Loucy (cell line): Measurements from ENCODE around the gene DCAF11.

Experiments
- H2AFZ ChIP-seq: fragments of 200-600 bp; sonication (generic); 2 replicates; pipeline ENCODE4 v1.6.0; 2016; ENCODE audit warnings: antibody characterized with exemption, mild to moderate bottlenecking, low read length, moderate library complexity
- H3F3A ChIP-seq: fragments of 200-600 bp; 2 replicates; pipeline ENCODE4 v1.6.0; 2016; ENCODE audit warnings: antibody characterized with exemption, low read depth, mild to moderate bottlenecking
- H3K27me3 ChIP-seq: fragments of 200-600 bp; sonication (generic); 2 replicates; pipeline ENCODE4 v1.6.1; 2014; ENCODE audit warnings: low read length, mild to moderate bottlenecking; ENCODE audit not compliant: insufficient read depth, poor library complexity, severe bottlenecking
- H3K36me3 ChIP-seq: fragments of 200-600 bp; sonication (generic); 2 replicates; pipeline ENCODE4 v1.6.1; 2016; ENCODE audit warnings: low read length; ENCODE audit not compliant: insufficient read depth
- H3K4me1 ChIP-seq: fragments of 200-600 bp; sonication (generic); 2 replicates; pipeline ENCODE4 v1.5.1; 2014; ENCODE audit warnings: low read length, mild to moderate bottlenecking; ENCODE audit not compliant: insufficient read depth, poor library complexity, severe bottlenecking
- H3K4me2 ChIP-seq: fragments of 200-600 bp; sonication (generic); 2 replicates; pipeline ENCODE4 v1.6.0; 2014; ENCODE audit warnings: antibody characterized with exemption, low read length, low read depth, mild to moderate bottlenecking; ENCODE audit not compliant: poor library complexity, severe bottlenecking
- H3K4me3 ChIP-seq: fragments of 200-600 bp; sonication (generic); 2 replicates; pipeline ENCODE4 v1.5.1; 2014; ENCODE audit warnings: low read length, mild to moderate bottlenecking, mixed read lengths; ENCODE audit not compliant: poor library complexity, severe bottlenecking
- H3K79me2 ChIP-seq: fragments of 200-600 bp; sonication (generic); 2 replicates; pipeline ENCODE4 v1.6.1; 2014; ENCODE audit warnings: low read length; ENCODE audit not compliant: insufficient read depth
- H3K9ac ChIP-seq: fragments of 200-600 bp; sonication (generic); 2 replicates; pipeline ENCODE4 v1.6.0; 2014; ENCODE audit warnings: mild to moderate bottlenecking, low read depth, low read length, moderate library complexity; ENCODE audit not compliant: poor library complexity, severe bottlenecking
- H3K9me2 ChIP-seq: fragments of 200-600 bp; sonication (generic); replicated peaks from 2 replicates; pipeline ENCODE4 v1.6.1; 2016; ENCODE audit warnings: low read depth, low read length, mixed read lengths
- H3K9me3 ChIP-seq: fragments of 200-600 bp; sonication (generic); 2 replicates; pipeline ENCODE4 v1.6.1; 2014; ENCODE audit warnings: mild to moderate bottlenecking, antibody characterized with exemption, low read length, low read depth; ENCODE audit not compliant: insufficient read depth
- H4K20me1 ChIP-seq: fragments of 200-600 bp; sonication (generic); 2 replicates; pipeline ENCODE4 v1.6.0; 2014; ENCODE audit warnings: antibody characterized with exemption, low read length, mild to moderate bottlenecking; ENCODE audit not compliant: insufficient read depth, poor library complexity, severe bottlenecking
- EZH2phosphoT487 ChIP-seq: fragments of 200-600 bp; IDR thresholded peaks from 2 replicates; pipeline ENCODE4 v1.6.1; 2018; ENCODE audit warnings: antibody characterized with exemption, mild to moderate bottlenecking, moderate library complexity, borderline replicate concordance
- TF ChIP-seq, protein P1 (sequence below): fragments of 200-600 bp; sonication (generic); conservative IDR thresholded peaks from 2 replicates; pipeline ENCODE4 v1.5.1; 2014; ENCODE audit warnings: mild to moderate bottlenecking, antibody characterized with exemption, low read length

Gene DCAF11

DNA sequence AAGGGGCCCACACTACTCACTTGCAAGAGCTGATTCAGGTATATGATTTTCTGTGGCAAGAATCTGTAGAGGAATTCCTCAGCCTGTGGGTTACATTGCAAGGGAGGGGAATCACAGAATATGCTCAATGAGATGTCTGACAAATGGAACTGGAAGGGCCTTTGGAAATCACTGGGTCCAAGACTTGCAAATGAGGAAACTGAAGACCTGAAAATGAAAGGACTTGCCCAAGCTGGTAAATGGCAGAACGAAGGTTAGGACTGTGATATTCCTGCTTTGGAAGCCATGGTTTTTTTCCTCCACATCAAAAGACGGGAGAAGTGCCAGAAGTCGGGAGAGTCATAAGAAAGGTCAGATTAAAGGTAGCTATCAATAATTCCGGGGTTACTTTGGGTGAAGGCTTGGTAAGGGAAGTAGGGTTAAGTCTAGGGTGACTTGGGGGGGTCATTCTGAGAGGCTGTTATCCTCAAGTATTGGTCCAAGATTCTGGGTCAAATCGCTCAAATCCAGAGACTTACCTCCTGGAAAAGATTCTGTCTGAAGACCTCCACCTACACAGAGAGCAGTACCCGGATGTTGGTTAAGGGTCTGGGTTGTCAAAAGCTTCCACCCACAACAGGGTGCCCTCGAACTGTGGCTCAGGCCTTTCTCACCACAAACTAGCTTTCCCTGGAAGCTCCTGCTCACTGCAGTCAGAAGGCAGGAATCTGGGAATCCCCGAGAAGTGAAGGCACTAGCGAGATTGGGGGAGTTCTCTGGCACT is 31.3 kb downstream of the DCAF11 start:
- H3K27me3 ChIP-seq: no peaks in the 10 kb centered on the region
- peak overlapping the region; percentile 100 for H3K4me3 ChIP-seq
- H2AFZ ChIP-seq: 0 out of 2 replicates have a peak overlapping the region, but pooled peaks have one; percentile 94
- H3K79me2 ChIP-seq: peaks cover 73% of the 10 kb centered on the region
- peak overlapping the region; percentile 95 for H3K9ac ChIP-seq
- H4K20me1 ChIP-seq: peaks cover 29% of the 10 kb centered on the region
- H3F3A ChIP-seq: 0 out of 2 replicates have a peak, but pooled peaks cover 2% of the 10 kb centered on the region
- TF ChIP-seq, protein P1, sequence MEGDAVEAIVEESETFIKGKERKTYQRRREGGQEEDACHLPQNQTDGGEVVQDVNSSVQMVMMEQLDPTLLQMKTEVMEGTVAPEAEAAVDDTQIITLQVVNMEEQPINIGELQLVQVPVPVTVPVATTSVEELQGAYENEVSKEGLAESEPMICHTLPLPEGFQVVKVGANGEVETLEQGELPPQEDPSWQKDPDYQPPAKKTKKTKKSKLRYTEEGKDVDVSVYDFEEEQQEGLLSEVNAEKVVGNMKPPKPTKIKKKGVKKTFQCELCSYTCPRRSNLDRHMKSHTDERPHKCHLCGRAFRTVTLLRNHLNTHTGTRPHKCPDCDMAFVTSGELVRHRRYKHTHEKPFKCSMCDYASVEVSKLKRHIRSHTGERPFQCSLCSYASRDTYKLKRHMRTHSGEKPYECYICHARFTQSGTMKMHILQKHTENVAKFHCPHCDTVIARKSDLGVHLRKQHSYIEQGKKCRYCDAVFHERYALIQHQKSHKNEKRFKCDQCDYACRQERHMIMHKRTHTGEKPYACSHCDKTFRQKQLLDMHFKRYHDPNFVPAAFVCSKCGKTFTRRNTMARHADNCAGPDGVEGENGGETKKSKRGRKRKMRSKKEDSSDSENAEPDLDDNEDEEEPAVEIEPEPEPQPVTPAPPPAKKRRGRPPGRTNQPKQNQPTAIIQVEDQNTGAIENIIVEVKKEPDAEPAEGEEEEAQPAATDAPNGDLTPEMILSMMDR: no peak
- no peak for TF ChIP-seq EZH2phosphoT487
- no peaks in the 10 kb centered on the region for H3K9me3 ChIP-seq
- peaks cover 35% of the 10 kb centered on the region for H3K4me1 ChIP-seq
- H3K9me2 ChIP-seq: no peaks in the 10 kb centered on the region
- peak overlapping the region; percentile 100 for H3K4me2 ChIP-seq
- peaks cover 10% of the 10 kb centered on the region; the same call in 1 of the 2 replicates for H3K36me3 ChIP-seq

DNA sequence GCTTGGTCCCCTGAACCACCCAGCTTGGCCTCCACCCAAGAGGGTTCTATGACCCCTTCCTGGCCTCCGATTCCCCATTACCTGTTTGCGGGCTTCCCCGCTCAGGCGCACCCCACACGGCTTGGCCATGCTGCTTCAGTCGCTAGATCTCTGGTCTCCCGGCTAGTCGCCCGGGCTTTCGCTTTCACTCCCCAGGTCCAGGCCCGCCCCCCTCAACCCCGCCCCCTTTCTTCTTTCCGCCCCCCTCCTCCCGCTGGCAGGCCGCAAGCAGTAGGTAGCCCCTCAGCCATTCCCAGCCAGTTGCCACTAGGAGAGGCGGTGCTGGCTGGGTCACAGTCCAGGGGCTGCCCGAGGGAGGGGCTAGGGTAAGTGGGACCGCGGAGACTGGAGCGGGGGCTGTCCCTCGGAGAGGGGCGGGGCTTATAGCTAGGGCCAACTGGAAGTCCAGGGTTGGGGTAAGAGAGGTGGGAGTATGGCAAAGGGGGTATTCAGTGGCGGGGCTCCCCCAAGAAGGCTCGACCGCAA is 31.9 kb downstream of the DCAF11 start, which contains the start of gene PSME2:
PSME2 (minus strand) TSS at position 158 of the 525 bp plus-strand sequence; CDS start at position 129, 29 bp downstream.
- H3F3A ChIP-seq: 0 out of 2 replicates have a peak, but pooled peaks cover 2% of the 10 kb centered on the region
- peak within 1 kb of the TSS; percentile 95 for H3K9ac ChIP-seq
- H3K4me1 ChIP-seq: peaks cover 35% of the 10 kb centered on the region
- H3K4me3 ChIP-seq: peak within 1 kb of the TSS; percentile 100
- no peaks in the 10 kb centered on the region for H3K27me3 ChIP-seq
- no peaks in the 10 kb centered on the region for H3K9me3 ChIP-seq
- H3K79me2 ChIP-seq: peaks cover 74% of the 10 kb centered on the region
- no peak for TF ChIP-seq EZH2phosphoT487
- TF ChIP-seq, protein P1: no peak
- no peaks in the 10 kb centered on the region for H3K9me2 ChIP-seq
- peak within 1 kb of the TSS; percentile 100 for H3K4me2 ChIP-seq
- peak within 1 kb of the TSS; percentile 94 for H2AFZ ChIP-seq
- H4K20me1 ChIP-seq: peaks cover 29% of the 10 kb centered on the region
- peaks cover 16% of the 10 kb centered on the region; the same call in 1 of the 2 replicates for H3K36me3 ChIP-seq

DNA sequence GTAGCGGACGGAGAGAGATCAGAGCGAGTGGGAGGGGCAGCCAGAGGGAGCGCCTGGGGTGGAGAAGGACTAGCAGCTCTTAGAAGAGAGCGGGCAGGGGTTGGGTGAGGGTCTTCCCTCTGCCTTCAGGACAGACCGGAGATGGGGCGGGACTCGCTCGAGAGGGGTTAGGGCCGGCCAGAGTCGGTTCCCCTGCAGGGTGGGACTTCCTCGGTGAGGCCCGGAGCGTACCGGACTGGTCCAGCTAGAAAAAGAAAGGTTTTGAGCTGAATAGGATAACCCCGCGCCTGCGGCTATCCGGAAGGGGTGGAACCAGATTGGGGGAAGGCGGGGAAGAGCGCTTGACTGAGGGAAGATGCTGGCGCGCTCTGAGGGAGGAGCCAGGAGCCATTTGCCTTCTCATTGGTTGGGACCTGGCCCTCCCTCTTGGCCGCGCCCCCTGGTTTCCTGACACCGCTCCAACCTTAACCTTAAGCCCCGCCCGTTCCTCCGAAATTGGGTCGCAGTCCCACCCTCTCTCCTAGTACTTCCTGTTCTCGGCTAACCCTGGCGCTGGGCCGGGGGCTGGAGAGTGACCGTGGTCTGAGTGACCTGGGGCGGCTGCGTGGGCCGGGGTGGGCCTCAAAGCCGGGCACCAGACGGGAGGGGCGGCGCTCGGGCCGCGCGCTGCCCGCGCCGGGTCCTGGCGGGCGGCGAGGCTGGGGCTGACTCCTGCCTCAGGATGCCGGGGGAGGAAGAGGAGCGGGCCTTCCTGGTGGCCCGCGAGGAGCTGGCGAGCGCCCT is 32.6 kb downstream of the DCAF11 start, which contains the start of gene RNF31:
RNF31 (plus strand) TSS at position 521 of the 783 bp plus-strand sequence; CDS start at position 722, 201 bp downstream.
- Histone ChIP-seq H3K4me2 (peak within 1 kb of the TSS; percentile 100), H3F3A (0 out of 2 replicates have a peak, but pooled peaks cover 2% of the 10 kb centered on the region), H3K4me3 (peak within 1 kb of the TSS; percentile 100), H3K36me3 (peaks cover 22% of the 10 kb centered on the region; the same call in 1 of the 2 replicates), H2AFZ (peak within 1 kb of the TSS; percentile 94), H4K20me1 (peaks cover 29% of the 10 kb centered on the region), H3K9me2 (no peaks in the 10 kb centered on the region), H3K9me3 (no peaks in the 10 kb centered on the region), H3K79me2 (peaks cover 74% of the 10 kb centered on the region), H3K4me1 (peaks cover 31% of the 10 kb centered on the region), H3K9ac (peak within 1 kb of the TSS; percentile 95), H3K27me3 (no peaks in the 10 kb centered on the region)
- TF ChIP-seq EZH2phosphoT487: no peak
- TF ChIP-seq, protein P1: no peak
